ENCODE data around the gene ATXN1L. TPM values are rescaled to one million over a fixed set of nuclear protein-coding genes. Genes with fewer than 3 reads are reported as not detected.
"Not testable (repeated sequence)": the region's sequence is repeated elsewhere in the genome, so short reads cannot be mapped to it uniquely, and the experiment has no call there.

The ATXN1L gene
- polyA plus RNA-seq, 4 donors, result 36.5 to 38.7 (median 38.4) TPM

DNA sequence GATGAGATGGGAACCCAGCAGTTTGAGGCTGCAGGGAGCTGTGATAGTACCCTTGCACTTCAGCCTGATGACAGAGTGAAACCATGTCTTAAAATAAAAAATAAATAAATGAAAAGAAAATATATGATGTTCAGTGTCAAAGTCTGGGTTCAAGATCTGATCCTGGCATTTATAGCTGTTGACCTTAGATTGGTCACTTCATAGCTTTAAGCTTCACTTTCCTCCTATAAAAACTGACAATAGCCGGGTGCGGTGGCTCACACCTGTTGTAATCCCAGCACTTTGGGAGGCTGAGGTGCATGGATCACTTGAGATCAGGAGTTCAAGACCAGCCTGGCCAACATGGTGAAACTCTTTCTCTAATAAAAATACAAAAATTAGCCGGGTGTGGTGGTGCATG, 43.4 kb downstream of the ATXN1L start:
- DNase-seq (ENCODE audit: low read depth in 4 of 4, low spot score in 3 of 4), result no peak

- no peak for DNase-seq (ENCODE audit: low read depth in 4 of 4, low spot score in 3 of 4)
These were observed 48.1 kb downstream of the ATXN1L start for GRCh38 chr16:71893888-71894228.

- DNase-seq (ENCODE audit: low read depth in 4 of 4, low spot score in 3 of 4), result peak; percentile 12 to 34 (median 33)
These were observed 48.6 kb downstream of the ATXN1L start for GRCh38 chr16:71894229-71894920.

DNA sequence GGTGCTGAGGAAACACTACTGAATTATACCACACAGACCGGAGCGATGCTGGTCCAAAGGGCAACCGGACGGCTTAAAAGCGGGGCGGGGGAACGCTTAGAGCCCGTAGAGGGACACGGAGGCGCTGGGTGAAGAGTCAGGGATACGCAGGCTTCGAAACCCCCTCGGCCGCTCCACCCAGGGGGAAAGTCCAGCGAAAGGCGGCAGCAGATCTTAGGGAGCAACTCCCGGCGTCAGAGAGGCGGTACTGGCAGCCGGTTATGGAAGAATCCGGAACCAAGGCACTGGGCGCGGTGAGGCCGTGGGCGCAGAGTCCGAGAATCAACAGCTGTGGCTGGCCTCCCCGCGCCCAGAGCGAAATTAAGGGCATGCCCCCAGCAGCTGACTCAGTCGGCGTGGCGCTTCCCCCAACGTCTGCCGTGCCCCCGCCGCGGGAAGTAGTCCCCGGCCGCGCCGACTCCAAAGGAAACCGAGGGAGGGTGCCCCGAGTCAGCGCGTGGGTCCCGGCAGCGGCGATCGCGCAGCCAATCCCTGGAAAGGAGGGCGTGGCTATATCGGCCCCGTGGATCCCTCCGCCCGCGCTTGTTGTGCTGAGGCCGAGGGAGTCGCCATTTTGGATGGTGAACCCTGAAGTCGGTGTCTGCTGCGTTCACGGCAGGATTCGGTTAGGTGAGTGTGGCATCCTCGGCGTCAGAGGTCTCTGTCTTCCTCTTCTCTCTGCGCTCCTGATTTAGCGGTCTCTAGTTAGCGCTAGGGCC, 49.3 kb downstream of the ATXN1L start, which contains the start of gene IST1:
Gene IST1 (plus strand): TSS at position 611 of the 758 bp plus-strand sequence. CDS start 20,110 bp downstream, outside the sequence.
- peak; percentile 93 to 98 (median 96) for DNase-seq (ENCODE audit: low read depth in 4 of 4, low spot score in 3 of 4)

DNA sequence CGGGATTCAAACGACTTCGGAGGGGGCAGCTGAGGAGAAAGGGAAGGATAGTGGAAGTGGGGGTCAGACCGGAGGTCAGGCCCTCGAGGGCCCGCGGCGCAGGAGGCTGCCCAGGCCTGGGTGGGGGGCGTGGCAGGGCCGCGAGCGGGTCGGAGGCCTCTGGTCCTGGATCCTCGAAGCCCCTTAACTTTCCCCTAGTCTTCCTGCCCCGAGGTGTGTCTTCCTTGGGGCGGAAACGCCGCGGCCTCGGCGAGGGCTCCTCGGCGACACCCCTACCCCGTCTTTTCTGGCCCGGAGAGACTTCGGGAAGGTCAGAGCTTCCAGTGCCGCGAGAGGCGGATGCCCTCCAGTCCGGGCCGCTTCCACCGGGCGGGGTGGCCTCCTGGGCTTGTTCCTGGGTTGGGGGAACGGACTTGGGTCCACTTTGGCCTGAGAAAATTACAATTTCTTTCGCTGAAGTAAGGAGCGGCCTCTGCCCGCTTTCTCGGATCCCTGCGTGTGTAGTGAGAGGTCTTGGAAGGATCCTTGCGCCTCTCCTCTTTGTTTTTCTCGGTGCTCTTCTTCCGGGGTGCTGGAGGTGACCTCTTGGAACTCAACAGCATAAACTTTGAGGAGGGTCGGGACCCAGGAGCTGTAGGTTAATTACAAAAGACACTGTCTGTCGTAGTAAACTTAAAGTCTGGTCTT, 50.0 kb downstream of the ATXN1L start:
- DNase-seq (ENCODE audit: low read depth in 4 of 4, low spot score in 3 of 4), result peak; percentile 10 to 50 (median 22)

- no peak for DNase-seq (ENCODE audit: low read depth in 4 of 4, low spot score in 3 of 4)
These were observed 51.1 kb downstream of the ATXN1L start for GRCh38 chr16:71896764-71897368.

- DNase-seq (ENCODE audit: low read depth in 4 of 4, low spot score in 3 of 4), result no peak
These were observed 53.4 kb downstream of the ATXN1L start for GRCh38 chr16:71899171-71899570.

DNA sequence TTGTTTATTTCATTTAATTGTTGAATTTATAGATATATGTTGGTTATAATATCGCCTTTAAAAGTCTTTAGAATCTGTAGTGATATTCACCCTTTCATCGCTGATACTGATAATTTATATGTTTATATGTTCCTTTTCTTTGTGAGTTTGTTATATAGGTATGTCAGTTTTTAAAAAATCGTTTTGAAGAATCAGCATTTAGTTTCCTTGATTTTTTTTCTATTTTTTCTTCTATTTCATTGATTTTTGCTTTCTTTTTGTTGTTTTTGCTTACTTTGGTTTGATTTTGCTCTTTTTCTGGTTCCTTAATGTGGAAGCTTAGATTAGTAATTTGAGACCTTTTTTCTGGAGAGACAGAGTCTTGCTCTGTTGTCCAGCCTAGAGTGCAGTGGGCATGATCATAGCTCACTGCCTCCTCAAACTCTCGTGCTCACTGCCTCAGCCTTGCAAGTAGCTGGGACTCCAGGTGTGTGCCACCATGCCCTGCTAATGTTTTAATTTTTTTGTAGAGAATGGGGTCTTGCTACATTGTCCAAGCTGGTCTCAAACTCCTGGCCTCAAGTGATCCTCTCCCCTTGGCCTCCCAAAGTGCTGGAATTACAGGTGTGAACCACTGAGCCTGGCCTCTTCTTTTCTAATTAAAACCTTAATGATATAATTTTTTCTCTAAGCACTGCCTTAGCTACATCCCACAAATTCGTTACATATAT, 57.0 kb downstream of the ATXN1L start:
- DNase-seq (ENCODE audit: low read depth in 4 of 4, low spot score in 3 of 4), result no peak

DNA sequence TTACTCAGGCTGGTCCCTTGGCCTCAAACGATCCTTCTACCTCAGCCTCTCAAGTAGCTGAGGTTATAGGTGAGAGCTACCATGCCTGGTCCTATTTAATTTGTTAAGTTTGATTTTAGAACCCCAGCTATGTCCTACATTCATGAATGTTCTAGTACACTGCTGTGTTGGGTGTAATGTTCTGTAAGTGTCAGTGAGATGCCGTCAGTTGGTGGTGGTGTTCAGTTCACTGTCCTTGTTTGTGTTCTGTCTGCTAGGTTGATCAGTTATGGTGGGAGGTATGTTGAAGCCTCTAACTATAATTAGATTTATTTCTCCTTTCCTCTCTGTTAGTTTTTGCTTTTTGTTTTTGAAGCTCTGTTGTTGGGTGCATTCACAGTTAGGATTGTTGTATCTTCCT, 57.8 kb downstream of the ATXN1L start:
- DNase-seq (ENCODE audit: low read depth in 4 of 4, low spot score in 3 of 4), result no peak

GRCh38 chr16:71904239-71904638, 58.5 kb downstream of the ATXN1L start:
- DNase-seq (ENCODE audit: low read depth in 4 of 4, low spot score in 3 of 4), result no peak

DNA sequence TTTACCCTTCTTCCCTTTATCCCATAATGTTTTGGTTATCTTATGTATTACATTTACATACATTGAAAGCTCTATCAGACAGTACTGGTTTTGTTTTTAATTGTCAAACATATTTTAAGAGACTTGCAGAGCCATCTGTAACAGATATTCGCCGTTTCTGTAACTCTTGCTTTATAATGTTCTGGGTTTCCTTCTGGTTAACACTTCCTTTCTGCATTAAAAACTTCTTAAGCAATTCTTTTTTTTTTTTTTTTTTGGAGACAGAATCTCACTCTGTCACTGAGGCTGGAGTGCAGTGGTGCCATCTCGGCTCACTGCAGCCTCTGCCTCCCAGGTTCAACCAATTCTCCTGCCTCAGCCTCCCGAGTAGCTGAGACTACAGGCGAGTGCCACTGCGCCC, 60.0 kb downstream of the ATXN1L start:
- DNase-seq (ENCODE audit: low read depth in 4 of 4, low spot score in 3 of 4), result not testable (repeated sequence)

Other genes with a start within 250 kb of the ATXN1L start
- 10 to 100 TPM; 13.2 to 15.9 (median 15.0) TPM for gene MARVELD3, start 219.8 kb upstream of the ATXN1L start, polyA plus RNA-seq (ENCODE audit: insufficient read length in 4 of 4)
- 1 to 10 TPM; 7.2 to 10.0 (median 8.7) TPM for gene PHLPP2, start 121.3 kb upstream of the ATXN1L start, polyA plus RNA-seq (ENCODE audit: insufficient read length in 4 of 4)
- gene AP1G1, start 37.1 kb upstream of the ATXN1L start, polyA plus RNA-seq (ENCODE audit: insufficient read length in 4 of 4), result 10 to 100 TPM; 81.4 to 91.8 (median 87.7) TPM
- gene ZNF821, start 38.2 kb downstream of the ATXN1L start, polyA plus RNA-seq (ENCODE audit: insufficient read length in 4 of 4), result 10 to 100 TPM; 20.2 to 27.0 (median 22.5) TPM
- gene IST1, start 49.6 kb downstream of the ATXN1L start, polyA plus RNA-seq (ENCODE audit: insufficient read length in 4 of 4), result 100 to 1,000 TPM; 253 to 320 (median 290) TPM
- gene PKD1L3, start 154.4 kb downstream of the ATXN1L start, polyA plus RNA-seq (ENCODE audit: insufficient read length in 4 of 4), result under 1 TPM; 0.06 to 0.13 (median 0.09) TPM
- 10 to 100 TPM; 13.0 to 15.2 (median 14.2) TPM for gene DHODH, start 162.8 kb downstream of the ATXN1L start, polyA plus RNA-seq (ENCODE audit: insufficient read length in 4 of 4)
- 1 to 10 TPM in 1 of 4 donors, under 1 TPM in 3; 0.37 to 1.3 (median 0.56) TPM for gene HP, start 208.5 kb downstream of the ATXN1L start, polyA plus RNA-seq (ENCODE audit: insufficient read length in 4 of 4)
- 1 to 10 TPM in 1 of 4 donors, under 1 TPM in 1, not detected in 2; 0.08 to 3.1 TPM for gene HPR, start 217.2 kb downstream of the ATXN1L start, polyA plus RNA-seq (ENCODE audit: insufficient read length in 4 of 4)
- gene TXNL4B, start 247.6 kb downstream of the ATXN1L start, polyA plus RNA-seq (ENCODE audit: insufficient read length in 4 of 4), result 10 to 100 TPM; 18.9 to 21.7 (median 20.7) TPM
- 10 to 100 TPM; 61.3 to 70.3 (median 63.3) TPM for gene DHX38, start 247.9 kb downstream of the ATXN1L start, polyA plus RNA-seq (ENCODE audit: insufficient read length in 4 of 4)